ENCODE results near the gene RNU1-2.
"Not testable (repeated sequence)": the region's sequence is repeated elsewhere in the genome, so short reads cannot be mapped to it uniquely, and the experiment has no call there.

DNA sequence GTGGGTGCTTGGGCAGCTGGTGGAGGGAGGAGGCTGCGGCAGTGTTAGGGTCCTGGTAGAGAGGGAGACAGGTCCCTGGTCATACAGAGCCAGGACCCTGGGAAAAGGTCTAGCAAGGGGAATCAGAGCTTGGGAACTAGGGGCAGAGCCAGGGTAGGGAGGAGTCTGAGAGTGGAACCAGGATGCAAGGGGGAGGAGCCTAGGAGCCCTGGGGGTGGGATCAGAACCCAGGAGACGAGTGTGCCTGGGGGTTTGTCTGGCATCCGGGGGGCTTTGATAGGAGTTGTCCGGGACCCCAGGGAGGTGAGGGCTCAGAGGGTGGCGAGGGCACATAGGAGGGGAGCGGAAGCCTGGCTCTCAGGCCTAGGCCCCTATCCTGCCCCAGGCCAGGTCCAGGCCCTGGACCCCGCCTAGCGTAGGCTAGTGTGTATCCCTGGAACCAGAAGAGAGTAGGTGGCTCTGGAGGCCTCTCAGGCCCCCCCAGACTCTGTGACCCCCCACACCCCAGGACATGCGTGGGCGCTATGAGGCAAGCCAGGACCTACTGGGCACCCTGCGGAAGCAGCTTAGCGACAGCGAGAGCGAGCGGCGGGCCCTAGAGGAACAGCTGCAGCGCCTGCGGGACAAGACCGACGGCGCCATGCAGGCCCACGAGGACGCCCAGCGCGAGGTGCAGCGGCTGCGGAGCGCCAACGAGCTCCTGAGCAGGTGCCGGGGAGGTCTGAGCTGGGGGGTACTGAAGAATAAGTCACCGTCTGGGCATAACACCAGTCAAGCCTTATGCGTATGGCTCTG is 43.8 kb downstream of the RNU1-2 start:
- TF ChIP-seq POLR2A (IDR thresholded peaks at IDR 0.05), result not testable (repeated sequence)
- TF ChIP-seq, protein P1, sequence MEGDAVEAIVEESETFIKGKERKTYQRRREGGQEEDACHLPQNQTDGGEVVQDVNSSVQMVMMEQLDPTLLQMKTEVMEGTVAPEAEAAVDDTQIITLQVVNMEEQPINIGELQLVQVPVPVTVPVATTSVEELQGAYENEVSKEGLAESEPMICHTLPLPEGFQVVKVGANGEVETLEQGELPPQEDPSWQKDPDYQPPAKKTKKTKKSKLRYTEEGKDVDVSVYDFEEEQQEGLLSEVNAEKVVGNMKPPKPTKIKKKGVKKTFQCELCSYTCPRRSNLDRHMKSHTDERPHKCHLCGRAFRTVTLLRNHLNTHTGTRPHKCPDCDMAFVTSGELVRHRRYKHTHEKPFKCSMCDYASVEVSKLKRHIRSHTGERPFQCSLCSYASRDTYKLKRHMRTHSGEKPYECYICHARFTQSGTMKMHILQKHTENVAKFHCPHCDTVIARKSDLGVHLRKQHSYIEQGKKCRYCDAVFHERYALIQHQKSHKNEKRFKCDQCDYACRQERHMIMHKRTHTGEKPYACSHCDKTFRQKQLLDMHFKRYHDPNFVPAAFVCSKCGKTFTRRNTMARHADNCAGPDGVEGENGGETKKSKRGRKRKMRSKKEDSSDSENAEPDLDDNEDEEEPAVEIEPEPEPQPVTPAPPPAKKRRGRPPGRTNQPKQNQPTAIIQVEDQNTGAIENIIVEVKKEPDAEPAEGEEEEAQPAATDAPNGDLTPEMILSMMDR (IDR thresholded peaks at IDR 0.05), result not testable (repeated sequence)
